ENCODE results near the gene FNDC1.
A peak's percentile ranks its signal among the peaks of the same experiment; 100 is the strongest.

The FNDC1 gene

GRCh38 chr6:159212028-159212427 is 42.8 kb downstream of the FNDC1 start:
- TF ChIP-seq CTCF (IDR thresholded peaks at IDR 0.05; ENCODE audit: control insufficient read depth, insufficient read depth, low read depth, low read length, missing control alignments), result no peak
- H3K4me3 ChIP-seq (ENCODE audit: control insufficient read depth, low read depth, low read length), result no peak overlapping the region
- DNase-seq (ENCODE audit: low read depth), result no peak

GRCh38 chr6:159212525-159213280 is 43.5 kb downstream of the FNDC1 start:
- H3K4me3 ChIP-seq (ENCODE audit: control insufficient read depth, low read depth, low read length), result no peak overlapping the region
- no peak for DNase-seq (ENCODE audit: low read depth)

GRCh38 chr6:159213405-159213804 is 44.2 kb downstream of the FNDC1 start:
- peak; percentile 13 for DNase-seq (ENCODE audit: low read depth)
- TF ChIP-seq CTCF (IDR thresholded peaks at IDR 0.05; ENCODE audit: control insufficient read depth, insufficient read depth, low read depth, low read length, missing control alignments), result no peak
- no peak overlapping the region for H3K4me3 ChIP-seq (ENCODE audit: control insufficient read depth, low read depth, low read length)

More at GRCh38 chr6:159212525-159213280, 43.5 kb downstream of the FNDC1 start:
- no peak for TF ChIP-seq CTCF (IDR thresholded peaks at IDR 0.05; ENCODE audit: control insufficient read depth, insufficient read depth, low read depth, low read length, missing control alignments)

GRCh38 chr6:159214281-159214680 is 45.1 kb downstream of the FNDC1 start:
- DNase-seq (ENCODE audit: low read depth), result no peak
- no peak overlapping the region for H3K4me3 ChIP-seq (ENCODE audit: control insufficient read depth, low read depth, low read length)
- TF ChIP-seq CTCF (IDR thresholded peaks at IDR 0.05; ENCODE audit: control insufficient read depth, insufficient read depth, low read depth, low read length, missing control alignments), result no peak

GRCh38 chr6:159217595-159218275 is 48.5 kb downstream of the FNDC1 start:
- no peak overlapping the region for H3K4me3 ChIP-seq (ENCODE audit: control insufficient read depth, low read depth, low read length)
- no peak for DNase-seq (ENCODE audit: low read depth)
- peak; percentile 33 for TF ChIP-seq CTCF (IDR thresholded peaks at IDR 0.05; ENCODE audit: control insufficient read depth, insufficient read depth, low read depth, low read length, missing control alignments)

GRCh38 chr6:159220093-159220492 is 50.9 kb downstream of the FNDC1 start:
- DNase-seq (ENCODE audit: low read depth), result no peak
- H3K4me3 ChIP-seq (ENCODE audit: control insufficient read depth, low read depth, low read length), result no peak overlapping the region
- TF ChIP-seq CTCF (IDR thresholded peaks at IDR 0.05; ENCODE audit: control insufficient read depth, insufficient read depth, low read depth, low read length, missing control alignments), result no peak
